Testis (tissue), 2 donors: ENCODE results near the gene STRIP1.

Experiments
- CTCF ChIP-seq, 3 experiments: fragments of 450-650 bp in 2 of 3; fragments of 200-600 bp in 1 of 3; sonication (generic) in 1 of 3; IDR thresholded peaks; one replicate each; pipeline ENCODE4 v1.5.1; 2016 to 2019; ENCODE audit warnings: antibody characterized with exemption in 3 of 3, mild to moderate bottlenecking in 2 of 3, moderate library complexity in 1 of 3
- POLR2A ChIP-seq: fragments of 450-650 bp; IDR thresholded peaks from one replicate; pipeline ENCODE4 v1.6.1; 2017; ENCODE audit warnings: antibody characterized with exemption, mild to moderate bottlenecking, moderate library complexity

DNA sequence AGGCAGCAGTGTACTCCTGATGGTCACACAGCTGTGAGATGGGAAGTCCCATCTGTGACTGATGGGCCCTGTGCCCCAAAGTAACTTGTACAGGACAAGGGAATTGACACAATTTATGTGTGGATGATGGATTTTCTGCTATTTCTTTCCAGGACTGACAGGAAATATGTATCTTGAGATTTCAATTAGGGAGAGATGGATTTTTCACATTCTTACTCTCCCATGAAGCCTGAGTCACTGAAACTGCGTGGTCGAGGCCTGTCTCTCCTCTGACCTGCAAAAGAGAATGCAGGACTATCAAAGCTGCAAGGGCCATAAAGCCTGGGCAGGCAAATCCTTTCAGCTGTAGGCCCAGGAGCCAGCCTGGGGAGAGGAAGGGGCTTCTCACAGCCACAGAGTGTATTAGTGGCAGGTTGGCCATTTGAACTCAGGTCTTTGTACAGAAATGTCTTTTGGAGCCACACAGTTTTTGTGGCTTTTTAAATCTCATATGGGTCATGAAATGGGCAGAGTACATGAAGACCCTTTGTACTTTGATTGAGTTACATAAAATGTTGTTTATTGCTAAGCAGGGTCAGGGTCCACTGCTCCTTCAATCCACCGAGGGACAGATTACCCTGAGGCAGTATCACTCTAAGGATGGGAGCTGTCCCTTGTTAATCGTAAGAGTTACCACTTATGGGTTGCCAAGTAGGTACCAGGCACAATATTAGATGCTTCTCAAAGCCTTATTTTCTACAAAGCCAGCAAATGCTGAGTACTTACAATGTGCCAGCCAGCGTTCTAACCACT, 21.3 kb downstream of the STRIP1 start:
- TF ChIP-seq CTCF (IDR thresholded peaks at IDR 0.05) (no peak), POLR2A (no peak)
